Osteoblast (primary cell): Measurements from ENCODE around the gene OR2T35. TPM values are rescaled to one million over a fixed set of nuclear protein-coding genes. Genes with fewer than 3 reads are reported as not detected.

Experiments
- DNase-seq: peaks from one replicate; pipeline ENCODE4 v3.0.0; 2011; ENCODE audit warnings: low spot score, mixed read lengths; ENCODE audit not compliant: insufficient read length; ENCODE audit errors: missing footprints
- H2AFZ ChIP-seq: 2 replicates; pipeline ENCODE4 v1.6.0; 2011; ENCODE audit warnings: mild to moderate bottlenecking, low read length
- H3K27ac ChIP-seq: 2 replicates; pipeline ENCODE4 v1.5.1; 2011; ENCODE audit warnings: mild to moderate bottlenecking, low read depth, low read length, moderate library complexity
- H3K27me3 ChIP-seq: 2 replicates; pipeline ENCODE4 v1.6.0; 2012; ENCODE audit warnings: mild to moderate bottlenecking, control low read depth, inconsistent platforms, low read length, moderate library complexity; ENCODE audit not compliant: insufficient read depth
- H3K36me3 ChIP-seq: 2 replicates; pipeline ENCODE4 v1.5.1; 2011; ENCODE audit warnings: mild to moderate bottlenecking, low read length, control low read depth, moderate library complexity; ENCODE audit not compliant: insufficient read depth
- H3K4me1 ChIP-seq: 2 replicates; pipeline ENCODE4 v1.5.1; 2011; ENCODE audit warnings: mild to moderate bottlenecking, low read length, control low read depth, moderate library complexity; ENCODE audit not compliant: insufficient read depth
- H3K4me2 ChIP-seq: 2 replicates; pipeline ENCODE4 v1.6.0; 2011; ENCODE audit warnings: mild to moderate bottlenecking, low read length; ENCODE audit not compliant: insufficient read depth
- H3K4me3 ChIP-seq: fragments of 200-600 bp; sonication (generic); 3 replicates; pipeline ENCODE4 v1.5.1; 2012; ENCODE audit warnings: mild to moderate bottlenecking, low read length, inconsistent platforms; ENCODE audit not compliant: insufficient read depth
- H3K79me2 ChIP-seq: 2 replicates; pipeline ENCODE4 v1.6.0; 2012; ENCODE audit warnings: mild to moderate bottlenecking, low read length, control low read depth, inconsistent platforms; ENCODE audit not compliant: insufficient read depth
- H3K9me3 ChIP-seq: 2 replicates; pipeline ENCODE4 v1.5.1; 2011; ENCODE audit warnings: low read depth, low read length, control low read depth
- H4K20me1 ChIP-seq: 2 replicates; pipeline ENCODE4 v1.6.0; 2012; ENCODE audit warnings: mild to moderate bottlenecking, low read length, control low read depth; ENCODE audit not compliant: insufficient read depth
- total RNA-seq: library from RNA; depleted of rRNA; stranded (reverse); fragments of >200 nt; gene quantifications from 2 replicates; pipeline ENCODE4 v1.2.3, GENCODE V29; 2012
- TF ChIP-seq, protein P1 (sequence below): IDR thresholded peaks from 2 replicates; pipeline ENCODE4 v1.5.1; 2011; ENCODE audit warnings: mild to moderate bottlenecking, low read depth, low read length, moderate library complexity; ENCODE audit errors: extremely low read depth

Gene OR2T35
- total RNA-seq, 1 donor: not detected

DNA sequence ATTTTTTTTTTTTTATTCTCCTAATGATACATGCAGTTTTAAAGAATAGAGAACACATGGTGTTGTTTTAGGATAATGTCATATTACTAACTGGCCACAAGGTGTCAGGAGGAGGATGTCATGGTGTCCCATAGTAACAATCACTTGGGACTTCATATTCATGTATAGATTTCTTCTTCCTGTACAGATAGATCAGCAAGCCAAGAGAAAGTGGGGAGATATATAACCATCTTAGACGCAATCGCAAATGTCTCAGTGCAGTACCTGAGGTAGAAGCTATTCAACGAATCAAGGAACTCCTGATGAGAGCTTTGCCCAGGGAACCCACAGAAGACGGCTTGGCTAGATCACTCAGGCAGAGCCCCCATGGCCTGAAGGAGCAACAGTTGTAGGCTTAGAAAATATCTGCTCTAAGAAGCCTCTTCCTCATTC lies 22.5 kb downstream of the OR2T35 start:
- Histone ChIP-seq H3K4me2 (no peak overlapping the region), H3K27ac (no peak overlapping the region), H3K27me3 (no peaks in the 10 kb centered on the region), H2AFZ (no peak overlapping the region), H3K4me1 (no peaks in the 10 kb centered on the region), H3K9me3 (no peaks in the 10 kb centered on the region), H3K4me3 (no peak overlapping the region), H3K36me3 (no peaks in the 10 kb centered on the region), H3K79me2 (no peaks in the 10 kb centered on the region), H4K20me1 (no peaks in the 10 kb centered on the region)
- DNase-seq: peak; percentile 60
- TF ChIP-seq, protein P1, sequence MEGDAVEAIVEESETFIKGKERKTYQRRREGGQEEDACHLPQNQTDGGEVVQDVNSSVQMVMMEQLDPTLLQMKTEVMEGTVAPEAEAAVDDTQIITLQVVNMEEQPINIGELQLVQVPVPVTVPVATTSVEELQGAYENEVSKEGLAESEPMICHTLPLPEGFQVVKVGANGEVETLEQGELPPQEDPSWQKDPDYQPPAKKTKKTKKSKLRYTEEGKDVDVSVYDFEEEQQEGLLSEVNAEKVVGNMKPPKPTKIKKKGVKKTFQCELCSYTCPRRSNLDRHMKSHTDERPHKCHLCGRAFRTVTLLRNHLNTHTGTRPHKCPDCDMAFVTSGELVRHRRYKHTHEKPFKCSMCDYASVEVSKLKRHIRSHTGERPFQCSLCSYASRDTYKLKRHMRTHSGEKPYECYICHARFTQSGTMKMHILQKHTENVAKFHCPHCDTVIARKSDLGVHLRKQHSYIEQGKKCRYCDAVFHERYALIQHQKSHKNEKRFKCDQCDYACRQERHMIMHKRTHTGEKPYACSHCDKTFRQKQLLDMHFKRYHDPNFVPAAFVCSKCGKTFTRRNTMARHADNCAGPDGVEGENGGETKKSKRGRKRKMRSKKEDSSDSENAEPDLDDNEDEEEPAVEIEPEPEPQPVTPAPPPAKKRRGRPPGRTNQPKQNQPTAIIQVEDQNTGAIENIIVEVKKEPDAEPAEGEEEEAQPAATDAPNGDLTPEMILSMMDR: peak; percentile 56

DNA sequence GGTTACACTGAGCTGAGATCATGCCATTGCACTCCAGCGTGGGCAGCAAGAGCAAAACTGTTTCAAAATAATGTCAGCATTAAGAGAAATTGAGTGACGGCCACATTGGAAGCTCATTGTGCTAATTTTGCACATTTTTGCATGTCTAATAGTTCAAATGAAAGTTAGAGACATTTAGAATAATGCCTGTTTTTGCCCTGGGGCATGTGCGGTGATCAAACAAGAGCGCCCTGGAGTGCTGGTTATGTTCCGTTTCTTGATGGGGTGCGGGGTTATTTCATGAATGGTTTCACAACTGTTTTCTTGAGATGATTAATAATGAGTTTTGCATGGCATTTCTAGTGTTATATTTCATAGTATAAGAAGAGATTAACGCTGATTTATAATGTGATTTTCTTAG lies 23.3 kb downstream of the OR2T35 start:
- Histone ChIP-seq H3K4me2 (no peak overlapping the region), H2AFZ (no peak overlapping the region), H3K9me3 (no peaks in the 10 kb centered on the region), H3K4me1 (no peaks in the 10 kb centered on the region), H3K36me3 (no peaks in the 10 kb centered on the region), H4K20me1 (no peaks in the 10 kb centered on the region), H3K79me2 (no peaks in the 10 kb centered on the region), H3K4me3 (no peak overlapping the region), H3K27me3 (no peaks in the 10 kb centered on the region), H3K27ac (no peak overlapping the region)
- no peak for DNase-seq
- TF ChIP-seq, protein P1: no peak

DNA sequence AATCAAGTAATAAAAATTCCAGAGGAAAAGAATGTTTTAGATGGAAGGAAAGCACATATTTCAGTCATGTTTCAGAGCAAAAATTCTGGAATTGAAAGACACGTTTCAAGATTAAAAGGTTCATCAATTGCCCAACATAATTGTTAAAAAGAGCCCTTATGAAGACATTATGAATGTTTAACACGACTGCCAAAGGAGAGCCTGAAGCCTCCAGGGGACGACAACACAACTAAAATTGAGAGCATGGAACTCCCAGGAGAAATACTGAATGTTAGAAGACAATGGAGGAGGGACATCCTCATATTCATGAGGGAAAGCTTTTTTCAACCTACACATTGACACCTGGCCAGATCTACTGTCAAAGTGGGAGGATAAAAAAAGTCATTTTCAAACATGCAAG lies 26.2 kb downstream of the OR2T35 start:
- Histone ChIP-seq H3K9me3 (no peaks in the 10 kb centered on the region), H3K27me3 (no peaks in the 10 kb centered on the region), H3K36me3 (no peaks in the 10 kb centered on the region), H3K79me2 (no peaks in the 10 kb centered on the region), H3K4me1 (no peaks in the 10 kb centered on the region), H3K27ac (no peak overlapping the region), H3K4me3 (no peak overlapping the region), H4K20me1 (no peaks in the 10 kb centered on the region), H2AFZ (no peak overlapping the region), H3K4me2 (no peak overlapping the region)
- DNase-seq: peak; percentile 51
- TF ChIP-seq, protein P1: peak; percentile 66

DNA sequence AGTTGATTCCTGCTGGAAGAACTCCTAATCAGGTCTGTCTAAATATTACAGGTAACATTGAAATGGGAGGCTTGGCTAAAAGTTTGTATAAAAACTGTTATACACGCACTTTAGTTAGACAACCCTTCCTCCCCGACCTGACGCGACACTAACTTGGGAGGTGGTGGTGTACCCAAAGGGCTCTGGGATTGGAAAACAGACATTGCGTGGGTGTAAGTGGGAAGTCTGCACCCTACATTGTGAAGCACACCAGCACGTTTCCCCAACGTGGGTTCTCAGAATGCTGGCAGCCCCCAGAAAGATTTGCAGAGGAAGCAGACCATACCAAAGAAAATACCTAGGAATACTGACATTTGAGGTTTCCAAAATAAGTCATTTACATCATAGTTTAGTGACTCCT lies 27.0 kb downstream of the OR2T35 start:
- H4K20me1 ChIP-seq: no peaks in the 10 kb centered on the region
- no peaks in the 10 kb centered on the region for H3K9me3 ChIP-seq
- TF ChIP-seq, protein P1: no peak
- no peaks in the 10 kb centered on the region for H3K4me1 ChIP-seq
- no peaks in the 10 kb centered on the region for H3K27me3 ChIP-seq
- DNase-seq: no peak
- no peak overlapping the region for H3K4me2 ChIP-seq
- H3K36me3 ChIP-seq: no peaks in the 10 kb centered on the region
- H3K27ac ChIP-seq: no peak overlapping the region
- no peak overlapping the region for H3K4me3 ChIP-seq
- no peaks in the 10 kb centered on the region for H3K79me2 ChIP-seq
- no peak overlapping the region for H2AFZ ChIP-seq
